Uterus (tissue), 4 donors: ENCODE measurements around the gene CST3. TPM values are rescaled to one million over a fixed set of nuclear protein-coding genes. Genes with fewer than 3 reads are reported as not detected.

ENCODE experiments used
- DNase-seq, 2 donors: peaks; one replicate each; pipeline ENCODE4 v3.0.0-alpha.2; 2019 to 2020
- H3K27ac ChIP-seq, 2 donors: fragments of 200-600 bp; sonication (generic); 1 replicate in 1 of 2; 2 replicates in 1 of 2; pipeline ENCODE4 v1.5.1; 2016 to 2018
- H3K27me3 ChIP-seq, 2 donors: fragments of 200-600 bp; sonication (generic); one replicate each; pipeline ENCODE4 v1.5.1; 2018 to 2019; ENCODE audit warnings: control low read depth in 1 of 2
- H3K36me3 ChIP-seq, 2 donors: fragments of 200-600 bp; sonication (generic); one replicate each; pipeline ENCODE4 v1.5.1; 2019; ENCODE audit warnings: control low read depth in 1 of 2
- H3K4me1 ChIP-seq, 2 donors: fragments of 200-600 bp; sonication (generic); one replicate each; pipeline ENCODE4 v1.5.1; 2018 to 2019; ENCODE audit warnings: control low read depth in 1 of 2
- H3K4me3 ChIP-seq, 2 donors: fragments of 200-600 bp; sonication (generic); 1 replicate in 1 of 2; 2 replicates in 1 of 2; pipeline ENCODE4 v1.5.1; 2018 to 2019; ENCODE audit warnings: mild to moderate bottlenecking in 1 of 2
- H3K9me3 ChIP-seq, 2 donors: fragments of 200-600 bp; sonication (generic); one replicate each; pipeline ENCODE4 v1.5.1; 2019; ENCODE audit warnings: control low read depth in 1 of 2
- POLR2A ChIP-seq, 2 donors: fragments of 450-650 bp; IDR thresholded peaks; one replicate each; pipeline ENCODE4 v1.6.1; 2016; ENCODE audit warnings: antibody characterized with exemption in 2 of 2, mild to moderate bottlenecking in 1 of 2, moderate library complexity in 1 of 2
- intact Hi-C: fragments of 100-400 bp; cut with DNase I; formaldehyde crosslinking; loops from one replicate; pipeline ENCODE4 v1.15.1; 2023; ENCODE audit warnings: low total_unique reads
- total RNA-seq, 4 donors: library from RNA; depleted of rRNA in 3 of 4; stranded (reverse); fragments of >200 nt in 3 of 4; gene quantifications; one replicate each; pipeline versions ENCODE4 v1.1.0 to v1.2.4, GENCODE V29; 2014 to 2023
- donor health status: DM: yes; HTN: yes; CAD: no.

The CST3 gene
- total RNA-seq, 4 donors from 2014 or later: 205 to 1,148 (median 624) TPM

DNA sequence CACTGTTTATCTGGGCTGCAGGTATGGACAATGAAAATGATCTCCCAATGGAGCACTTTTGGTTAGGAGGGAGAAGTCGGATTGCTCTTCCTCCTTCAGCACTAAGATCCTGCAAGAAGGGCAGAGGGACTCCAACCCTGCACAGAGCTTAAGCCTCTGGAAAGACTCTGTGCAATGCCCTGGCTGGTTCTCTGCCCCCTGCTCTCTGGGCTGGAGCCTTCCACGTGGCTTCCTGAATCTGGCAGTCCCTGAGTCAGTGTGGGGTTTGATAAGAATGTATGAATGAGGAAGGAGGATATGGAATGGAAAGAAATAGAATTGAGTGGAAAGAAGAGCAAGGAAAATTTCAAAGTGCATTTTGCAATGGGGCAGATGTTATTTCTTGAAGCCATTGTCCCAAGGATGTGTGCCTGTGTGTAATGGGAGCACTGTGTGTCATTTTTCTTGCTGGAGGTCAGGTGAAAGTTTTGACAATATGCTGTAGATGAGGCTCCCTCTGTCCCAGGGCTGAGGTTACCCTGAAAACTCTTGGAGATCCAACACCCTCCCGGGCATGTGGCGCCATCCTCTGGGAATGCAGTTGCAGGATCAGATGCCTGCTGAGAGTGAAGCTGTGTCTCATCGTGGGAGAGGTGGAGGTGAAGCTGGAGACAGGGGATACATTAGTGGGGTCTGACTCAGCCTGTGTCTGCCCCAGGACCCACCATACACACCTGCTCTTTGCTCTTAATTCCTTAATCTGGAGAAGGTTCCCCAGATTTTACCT lies 53.1 kb downstream of the CST3 start:
- Histone ChIP-seq H3K27ac (no peak overlapping the region), H3K36me3 (no peaks in the 10 kb centered on the region), H3K9me3 (no peaks in the 10 kb centered on the region), H3K4me3 (no peak overlapping the region), H3K4me1 (no peaks in the 10 kb centered on the region), H3K27me3 (no peaks in the 10 kb centered on the region)
- no peak for DNase-seq
- no peak for TF ChIP-seq POLR2A (IDR thresholded peaks at IDR 0.05)
- intact Hi-C loops: no loop called here

Other genes with a start within 250 kb of the CST3 start
- gene NAPB, start 216.5 kb downstream of the CST3 start, total RNA-seq: 10 to 100 TPM in 3 of 4 donors, 1 to 10 TPM in 1; 9.0 to 23.6 (median 16.9) TPM
- not detected for gene CSTL1, start 198.3 kb downstream of the CST3 start, total RNA-seq
- gene CST11, start 185.1 kb downstream of the CST3 start, total RNA-seq: not detected
- gene CST8, start 146.8 kb downstream of the CST3 start, total RNA-seq: not detected
- not detected for gene CST9L, start 69.5 kb downstream of the CST3 start, total RNA-seq
- gene CST9, start 32.0 kb downstream of the CST3 start, total RNA-seq: not detected
- gene CST4, start 51.1 kb upstream of the CST3 start, total RNA-seq: not detected
- gene CST1, start 113.0 kb upstream of the CST3 start, total RNA-seq: not detected
- gene CST2, start 188.8 kb upstream of the CST3 start, total RNA-seq: not detected
- not detected for gene CST5, start 241.8 kb upstream of the CST3 start, total RNA-seq